Measurements from ENCODE around the gene RAPGEF4. TPM values are rescaled to one million over a fixed set of nuclear protein-coding genes. Genes with fewer than 3 reads are reported as not detected.
"Not testable (repeated sequence)": the region's sequence is repeated elsewhere in the genome, so short reads cannot be mapped to it uniquely, and the experiment has no call there.

RAPGEF4 gene
- total RNA-seq, 2 experiments from 2014 or later = 0.33 to 0.72 TPM

- H3K27me3 Mint-ChIP-seq = peaks cover 9% of the 10 kb centered on the region
- no peaks in the 10 kb centered on the region for H3K36me3 Mint-ChIP-seq
- peaks cover 2% of the 10 kb centered on the region for H3K9me3 Mint-ChIP-seq
- H3K27ac Mint-ChIP-seq = no peak overlapping the region
- DNase-seq = no peak
- no peaks in the 10 kb centered on the region for H3K4me1 Mint-ChIP-seq
- H3K4me3 Mint-ChIP-seq = no peak overlapping the region
Observed at GRCh38 chr2:172777431-172777830, 41.8 kb downstream of the RAPGEF4 start.

GRCh38 chr2:172782506-172783164 is 47.0 kb downstream of the RAPGEF4 start:
- H3K27me3 Mint-ChIP-seq = peaks cover 12% of the 10 kb centered on the region
- H3K27ac Mint-ChIP-seq = no peak overlapping the region
- H3K4me3 Mint-ChIP-seq = no peak overlapping the region
- no peaks in the 10 kb centered on the region for H3K36me3 Mint-ChIP-seq
- H3K4me1 Mint-ChIP-seq = no peaks in the 10 kb centered on the region
- no peaks in the 10 kb centered on the region for H3K9me3 Mint-ChIP-seq
- no peak for DNase-seq

GRCh38 chr2:172783165-172783898 is 47.7 kb downstream of the RAPGEF4 start:
- H3K27me3 Mint-ChIP-seq = peaks cover 12% of the 10 kb centered on the region
- no peaks in the 10 kb centered on the region for H3K36me3 Mint-ChIP-seq
- no peaks in the 10 kb centered on the region for H3K4me1 Mint-ChIP-seq
- no peaks in the 10 kb centered on the region for H3K9me3 Mint-ChIP-seq
- H3K4me3 Mint-ChIP-seq = no peak overlapping the region
- no peak for DNase-seq
- H3K27ac Mint-ChIP-seq = no peak overlapping the region

- Mint-ChIP-seq H3K9me3 (no peaks in the 10 kb centered on the region), H3K4me1 (no peaks in the 10 kb centered on the region), H3K27me3 (peaks cover 4% of the 10 kb centered on the region), H3K27ac (no peak overlapping the region), H3K36me3 (no peaks in the 10 kb centered on the region), H3K4me3 (no peak overlapping the region)
- no peak for DNase-seq
Observed at GRCh38 chr2:172788871-172789270, 53.2 kb downstream of the RAPGEF4 start.

GRCh38 chr2:172790404-172790803 is 54.8 kb downstream of the RAPGEF4 start:
- no peaks in the 10 kb centered on the region for H3K36me3 Mint-ChIP-seq
- no peak overlapping the region for H3K4me3 Mint-ChIP-seq
- no peaks in the 10 kb centered on the region for H3K9me3 Mint-ChIP-seq
- H3K27ac Mint-ChIP-seq = no peak overlapping the region
- H3K4me1 Mint-ChIP-seq = no peaks in the 10 kb centered on the region
- peaks cover 4% of the 10 kb centered on the region for H3K27me3 Mint-ChIP-seq
- no peak for DNase-seq

- H3K27me3 Mint-ChIP-seq = peaks cover 4% of the 10 kb centered on the region
- no peak for DNase-seq
- no peaks in the 10 kb centered on the region for H3K36me3 Mint-ChIP-seq
- H3K4me3 Mint-ChIP-seq = no peak overlapping the region
- H3K27ac Mint-ChIP-seq = no peak overlapping the region
- no peaks in the 10 kb centered on the region for H3K4me1 Mint-ChIP-seq
- H3K9me3 Mint-ChIP-seq = no peaks in the 10 kb centered on the region
Observed at GRCh38 chr2:172791953-172792352, 56.3 kb downstream of the RAPGEF4 start.

GRCh38 chr2:172792711-172793110 is 57.1 kb downstream of the RAPGEF4 start:
- H3K9me3 Mint-ChIP-seq = no peaks in the 10 kb centered on the region

GRCh38 chr2:172803308-172803707 is 67.7 kb downstream of the RAPGEF4 start:
- H3K36me3 Mint-ChIP-seq, H3K27ac Mint-ChIP-seq, H3K4me1 Mint-ChIP-seq, H3K4me3 Mint-ChIP-seq, H3K27me3 Mint-ChIP-seq, DNase-seq: not testable (repeated sequence)
- peaks cover 14% of the 10 kb centered on the region for H3K9me3 Mint-ChIP-seq

More at GRCh38 chr2:172792711-172793110, 57.1 kb downstream of the RAPGEF4 start:
- Mint-ChIP-seq H3K27me3 (peaks cover 4% of the 10 kb centered on the region), H3K4me3 (no peak overlapping the region), H3K4me1 (no peaks in the 10 kb centered on the region), H3K27ac (no peak overlapping the region), H3K36me3 (no peaks in the 10 kb centered on the region)
- no peak for DNase-seq

GRCh38 chr2:172804423-172804822 is 68.8 kb downstream of the RAPGEF4 start:
- Mint-ChIP-seq H3K9me3 (peaks cover 14% of the 10 kb centered on the region), H3K4me1 (no peaks in the 10 kb centered on the region), H3K27me3 (no peaks in the 10 kb centered on the region), H3K4me3 (no peak overlapping the region), H3K36me3 (peaks cover 6% of the 10 kb centered on the region), H3K27ac (no peak overlapping the region)
- no peak for DNase-seq

- Mint-ChIP-seq H3K9me3 (peaks cover 14% of the 10 kb centered on the region), H3K4me3 (no peak overlapping the region), H3K27ac (no peak overlapping the region), H3K4me1 (peaks cover 5% of the 10 kb centered on the region), H3K36me3 (peaks cover 6% of the 10 kb centered on the region), H3K27me3 (no peaks in the 10 kb centered on the region)
- DNase-seq = no peak
Observed at GRCh38 chr2:172806493-172806892, 70.8 kb downstream of the RAPGEF4 start.

- H3K4me1 Mint-ChIP-seq = peaks cover 5% of the 10 kb centered on the region
- no peaks in the 10 kb centered on the region for H3K27me3 Mint-ChIP-seq
- H3K27ac Mint-ChIP-seq = no peak overlapping the region
- peaks cover 14% of the 10 kb centered on the region for H3K9me3 Mint-ChIP-seq
- no peak for DNase-seq
- no peak overlapping the region for H3K4me3 Mint-ChIP-seq
- H3K36me3 Mint-ChIP-seq = peaks cover 6% of the 10 kb centered on the region
Observed at GRCh38 chr2:172806996-172807395, 71.4 kb downstream of the RAPGEF4 start.

- H3K9me3 Mint-ChIP-seq = peaks cover 5% of the 10 kb centered on the region
- no peak overlapping the region for H3K27ac Mint-ChIP-seq
- no peak for DNase-seq
- no peaks in the 10 kb centered on the region for H3K36me3 Mint-ChIP-seq
- H3K27me3 Mint-ChIP-seq = no peaks in the 10 kb centered on the region
- peaks cover 5% of the 10 kb centered on the region for H3K4me1 Mint-ChIP-seq
- no peak overlapping the region for H3K4me3 Mint-ChIP-seq
Observed at GRCh38 chr2:172808156-172808555, 72.5 kb downstream of the RAPGEF4 start.

GRCh38 chr2:172811027-172811426 is 75.4 kb downstream of the RAPGEF4 start:
- no peak overlapping the region for H3K27ac Mint-ChIP-seq
- H3K4me3 Mint-ChIP-seq = no peak overlapping the region
- no peaks in the 10 kb centered on the region for H3K9me3 Mint-ChIP-seq
- H3K4me1 Mint-ChIP-seq = peaks cover 5% of the 10 kb centered on the region
- H3K36me3 Mint-ChIP-seq = no peaks in the 10 kb centered on the region
- no peaks in the 10 kb centered on the region for H3K27me3 Mint-ChIP-seq
- no peak for DNase-seq

GRCh38 chr2:172812158-172812744 is 76.6 kb downstream of the RAPGEF4 start:
- Mint-ChIP-seq H3K4me3 (no peak overlapping the region), H3K4me1 (peaks cover 5% of the 10 kb centered on the region), H3K9me3 (no peaks in the 10 kb centered on the region), H3K36me3 (no peaks in the 10 kb centered on the region), H3K27me3 (no peaks in the 10 kb centered on the region), H3K27ac (no peak overlapping the region)
- DNase-seq = no peak

GRCh38 chr2:172813314-172813888 is 77.8 kb downstream of the RAPGEF4 start:
- Mint-ChIP-seq H3K27me3 (no peaks in the 10 kb centered on the region), H3K4me3 (no peak overlapping the region), H3K9me3 (no peaks in the 10 kb centered on the region), H3K4me1 (peaks cover 5% of the 10 kb centered on the region), H3K36me3 (no peaks in the 10 kb centered on the region), H3K27ac (no peak overlapping the region)
- DNase-seq = no peak

All from activated naive CD8-positive, alpha-beta T cell treated with anti-CD3 and anti-CD28 coated beads for 36 hours (primary cell).